Measurements from ENCODE around the gene SLC22A9. TPM values are rescaled to one million over a fixed set of nuclear protein-coding genes. Genes with fewer than 3 reads are reported as not detected.

The SLC22A9 gene
- not detected in 2 replicates for total RNA-seq (2014; rRNA removed; shearing (Covaris generic))

GRCh38 chr11:63369165-63369970 lies at the start of gene SLC22A9:
TSS of gene SLC22A9 (plus strand) at chr11:63369785. CDS start at chr11:63370057, 272 bp downstream.

Other genes starting within 250 kb of the SLC22A9 start
- gene SLC22A24, start 225.6 kb upstream of the SLC22A9 start, total RNA-seq (2014; rRNA removed; shearing (Covaris generic)) = not detected in 2 replicates
- gene SLC22A25, start 126.2 kb upstream of the SLC22A9 start, total RNA-seq (2014; rRNA removed; shearing (Covaris generic)) = not detected in 2 replicates
- gene PLAAT5, start 121.4 kb downstream of the SLC22A9 start, total RNA-seq (2014; rRNA removed; shearing (Covaris generic)) = not detected in 2 replicates
- gene LGALS12, start 136.3 kb downstream of the SLC22A9 start, total RNA-seq (2014; rRNA removed; shearing (Covaris generic)) = 0.08 and 0.26 TPM in 2 replicates
- gene PLAAT4, start 167.0 kb downstream of the SLC22A9 start, total RNA-seq (2014; rRNA removed; shearing (Covaris generic)) = 1.7 and 3.3 TPM in 2 replicates
- not detected in 2 replicates for gene PLAAT2, start 193.6 kb downstream of the SLC22A9 start, total RNA-seq (2014; rRNA removed; shearing (Covaris generic))
- 66.0 and 69.7 TPM in 2 replicates for gene PLAAT3, start 244.6 kb downstream of the SLC22A9 start, total RNA-seq (2014; rRNA removed; shearing (Covaris generic))